GM21825 (cell line): ENCODE data around the gene DHRS2.
"Not testable (repeated sequence)": the region's sequence is repeated elsewhere in the genome, so short reads cannot be mapped to it uniquely, and the experiment has no call there.

Experiments
- ATAC-seq: cut with Tn5 transposase; IDR thresholded peaks from one replicate; pipeline ENCODE4 v1.9.1; 2021; ENCODE audit warnings: mild to moderate bottlenecking, moderate library complexity; ENCODE audit not compliant: unreplicated experiment

The DHRS2 gene

GRCh38 chr14:23631702-23632460, 4.3 kb upstream of the DHRS2 start:
- peak; percentile 79 for ATAC-seq

- no peak for ATAC-seq
Measured at GRCh38 chr14:23632461-23633159, 3.6 kb upstream of the DHRS2 start.

- no peak for ATAC-seq
Measured at GRCh38 chr14:23633160-23633701, 2.9 kb upstream of the DHRS2 start.

- ATAC-seq, result not testable (repeated sequence)
Measured at GRCh38 chr14:23634698-23635412, 1.3 kb upstream of the DHRS2 start.

GRCh38 chr14:23637312-23637654, 1.1 kb downstream of the DHRS2 start:
- ATAC-seq, result not testable (repeated sequence)

- not testable (repeated sequence) for ATAC-seq
Measured at GRCh38 chr14:23637655-23638413, 1.7 kb downstream of the DHRS2 start.

- no peak for ATAC-seq
Measured at GRCh38 chr14:23638414-23639047, 2.4 kb downstream of the DHRS2 start.

GRCh38 chr14:23639048-23639890, 3.1 kb downstream of the DHRS2 start:
- ATAC-seq, result no peak

- ATAC-seq, result no peak
Measured at GRCh38 chr14:23639891-23640523, 3.8 kb downstream of the DHRS2 start.

- no peak for ATAC-seq
Measured at GRCh38 chr14:23640524-23641141, 4.5 kb downstream of the DHRS2 start.

- no peak for ATAC-seq
Measured at GRCh38 chr14:23641180-23641914, 5.2 kb downstream of the DHRS2 start.

- no peak for ATAC-seq
Measured at GRCh38 chr14:23641915-23642588, 5.9 kb downstream of the DHRS2 start.

- no peak for ATAC-seq
Measured at GRCh38 chr14:23643533-23644194, 7.5 kb downstream of the DHRS2 start.

GRCh38 chr14:23644195-23644918, 8.2 kb downstream of the DHRS2 start:
- no peak for ATAC-seq

- ATAC-seq, result no peak
Measured at GRCh38 chr14:23644919-23645336, 8.8 kb downstream of the DHRS2 start.

GRCh38 chr14:23645504-23645811, 9.3 kb downstream of the DHRS2 start:
- ATAC-seq, result no peak
